Fibroblast of upper back skin (primary cell): ENCODE results near the gene MICU2.
A peak's percentile ranks its signal among the peaks of the same experiment; 100 is the strongest.

Source experiments
- DNase-seq: peaks from one replicate; pipeline ENCODE4 v3.0.0-alpha.2; 2013

The MICU2 gene

DNA sequence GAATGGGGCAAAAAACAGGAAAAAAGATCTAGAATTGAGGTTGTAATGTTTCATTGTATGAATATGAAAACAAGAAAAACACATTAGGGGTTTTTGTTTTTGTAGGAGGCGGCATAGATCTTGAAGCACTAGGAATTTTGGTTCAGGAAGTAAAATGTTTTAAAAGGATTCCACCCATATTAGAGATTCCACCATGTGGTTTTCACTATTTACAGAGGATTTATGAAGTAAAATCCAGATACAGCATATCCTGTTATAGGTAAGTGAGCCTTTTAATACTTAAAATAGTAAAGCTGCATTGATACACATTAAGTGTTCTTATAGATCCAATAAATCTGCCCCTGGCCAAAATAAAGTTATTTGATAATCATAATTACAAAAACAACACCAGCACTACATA is 61.4 kb downstream of the MICU2 start:
- peak; percentile 18 for DNase-seq

DNA sequence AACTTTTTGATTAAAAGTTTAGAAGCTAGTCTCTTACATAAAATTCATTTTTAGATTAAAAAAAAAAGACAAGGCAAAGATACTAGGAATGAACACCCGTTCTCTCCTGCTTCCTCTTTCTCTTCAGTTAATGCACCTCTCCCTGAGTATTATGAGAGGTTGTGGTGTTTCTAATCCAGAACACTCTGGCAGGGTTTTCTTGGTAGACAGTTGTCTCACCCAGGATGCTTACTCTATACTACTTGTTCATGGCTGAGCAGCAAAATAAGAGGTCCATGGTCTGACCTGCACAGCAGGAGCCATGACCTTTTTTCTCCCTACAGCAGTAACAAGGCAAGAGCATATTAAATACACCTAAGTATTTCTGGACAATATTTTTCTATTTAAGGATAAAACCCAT is 62.0 kb downstream of the MICU2 start:
- no peak for DNase-seq

DNA sequence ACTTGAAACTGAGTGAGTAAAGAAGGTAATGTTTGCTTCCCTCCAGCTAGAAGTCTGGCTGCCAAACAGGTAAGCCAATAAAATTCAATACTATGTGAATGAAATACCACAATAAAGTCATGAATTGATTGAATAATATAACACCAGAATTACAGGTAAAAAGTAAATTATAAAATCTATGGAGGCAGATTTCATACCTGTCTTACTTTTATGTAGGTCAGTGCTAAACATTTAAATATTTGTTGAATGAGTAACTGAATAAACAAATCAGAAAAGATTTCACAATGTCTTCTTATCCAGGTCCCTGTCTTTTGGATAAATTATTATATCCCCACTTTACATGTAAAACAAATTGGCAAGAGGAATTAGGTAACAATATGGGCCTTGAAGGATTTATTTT is 62.7 kb downstream of the MICU2 start:
- no peak for DNase-seq

DNA sequence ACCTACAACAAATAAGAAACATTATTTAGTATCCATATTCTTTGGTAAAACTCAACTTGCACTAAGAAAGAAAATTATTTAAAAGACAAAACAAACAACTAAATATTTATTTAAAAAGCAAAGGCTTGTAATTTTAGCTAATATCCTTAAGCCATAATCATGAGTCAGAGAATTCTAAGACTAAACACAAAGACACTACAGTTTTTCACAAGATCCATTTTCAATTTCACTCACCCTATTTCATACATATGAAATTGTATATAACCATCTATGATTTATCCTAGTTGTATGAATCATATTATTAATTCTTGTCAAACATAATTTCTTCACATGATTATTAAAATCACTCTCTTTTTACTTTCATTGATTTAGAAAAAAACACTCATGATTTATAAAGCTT is 64.3 kb downstream of the MICU2 start:
- no peak for DNase-seq

DNA sequence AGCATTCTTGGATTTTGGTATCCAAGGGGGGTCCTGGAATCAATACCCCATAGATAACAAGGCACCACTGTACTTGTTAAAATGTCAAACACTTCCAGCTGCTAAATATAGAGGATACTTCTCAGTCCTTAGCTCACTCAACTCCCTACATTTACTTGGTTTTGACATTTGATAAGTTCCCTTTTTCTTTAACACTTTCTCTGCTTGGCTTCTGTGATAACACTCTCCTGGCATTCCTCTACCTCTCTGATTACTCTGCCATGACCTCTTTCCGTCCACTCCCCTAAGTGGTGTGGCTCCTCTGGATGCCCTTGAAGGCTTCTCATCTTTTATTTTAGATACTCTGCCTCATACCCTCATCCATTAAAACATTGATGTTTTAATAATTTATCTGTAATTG is 65.2 kb downstream of the MICU2 start:
- DNase-seq, result no peak

DNA sequence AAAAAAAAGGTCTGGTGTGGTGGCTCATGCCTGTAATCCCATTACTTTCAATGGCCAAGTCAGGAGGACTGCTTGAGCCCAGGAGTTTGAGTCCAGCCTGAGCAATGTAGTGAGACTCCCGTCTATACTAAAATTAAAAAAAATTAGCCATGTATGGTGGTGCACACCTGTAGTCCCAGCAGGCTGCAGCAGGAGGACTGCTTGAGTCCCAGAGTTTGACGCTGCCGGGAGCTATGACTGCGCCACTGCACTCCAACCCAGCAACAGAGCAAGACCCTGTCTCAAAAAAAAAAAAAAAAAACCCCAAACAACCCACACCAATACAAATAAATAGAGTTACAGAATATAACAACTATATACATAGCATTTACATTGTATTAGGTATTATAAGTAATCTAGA is 65.7 kb downstream of the MICU2 start:
- DNase-seq, result no peak

DNA sequence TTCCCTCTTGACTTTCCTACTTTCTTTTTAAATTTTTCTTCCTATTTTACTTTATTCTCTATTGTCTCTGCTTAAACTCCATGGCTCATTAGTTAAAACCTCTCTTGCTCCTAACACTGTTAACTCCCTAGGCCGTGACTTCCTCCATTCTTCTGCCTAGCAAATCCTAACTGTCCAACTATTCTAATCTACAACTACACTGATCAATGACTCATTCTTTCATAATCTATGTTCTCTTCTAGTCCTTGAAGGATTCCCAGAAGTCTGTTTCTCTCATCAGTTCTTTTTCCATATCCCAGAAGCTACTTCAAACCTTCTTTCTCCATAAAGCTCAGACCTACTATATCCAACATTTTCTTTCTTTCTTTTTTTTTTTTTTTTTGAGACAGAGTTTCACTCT is 66.9 kb downstream of the MICU2 start:
- DNase-seq, result no peak

DNA sequence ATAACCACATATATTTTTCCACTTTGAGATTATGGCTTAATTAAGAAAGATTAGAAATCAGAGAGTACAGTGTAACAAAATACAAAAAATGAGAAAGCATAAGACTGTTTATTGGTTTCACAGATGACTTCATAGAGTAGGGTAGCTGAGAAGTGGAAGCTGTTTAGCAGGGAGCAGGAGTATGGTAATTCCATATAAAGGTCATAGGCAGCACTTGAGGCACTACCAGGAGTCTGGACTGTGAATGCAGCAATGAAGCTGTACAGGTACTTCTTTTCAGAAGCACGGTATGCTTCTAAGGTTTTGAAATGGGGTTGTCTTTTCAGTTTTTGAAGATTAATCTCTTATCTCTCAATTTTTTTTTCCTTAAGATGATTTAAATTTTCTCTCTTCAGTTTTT is 69.2 kb downstream of the MICU2 start:
- no peak for DNase-seq

DNA sequence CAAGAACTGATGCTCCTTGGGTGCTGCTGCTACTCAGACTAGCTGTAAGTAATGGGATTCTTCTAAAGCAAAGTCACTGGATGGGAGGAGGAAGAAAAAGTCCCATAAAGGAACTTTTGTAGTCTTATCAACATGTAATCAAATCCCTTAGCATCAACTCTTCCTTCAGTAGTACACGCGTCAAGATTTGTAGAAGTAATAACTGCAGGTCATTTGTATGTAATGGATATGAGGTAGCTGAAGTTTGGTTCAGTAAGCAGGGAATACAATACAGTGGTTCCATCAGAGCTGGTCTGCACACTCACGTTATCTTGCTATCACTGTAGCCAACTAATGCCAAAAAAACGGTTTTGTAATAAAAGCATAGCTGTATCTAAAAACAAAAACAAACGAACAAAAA is 72.5 kb downstream of the MICU2 start:
- no peak for DNase-seq

DNA sequence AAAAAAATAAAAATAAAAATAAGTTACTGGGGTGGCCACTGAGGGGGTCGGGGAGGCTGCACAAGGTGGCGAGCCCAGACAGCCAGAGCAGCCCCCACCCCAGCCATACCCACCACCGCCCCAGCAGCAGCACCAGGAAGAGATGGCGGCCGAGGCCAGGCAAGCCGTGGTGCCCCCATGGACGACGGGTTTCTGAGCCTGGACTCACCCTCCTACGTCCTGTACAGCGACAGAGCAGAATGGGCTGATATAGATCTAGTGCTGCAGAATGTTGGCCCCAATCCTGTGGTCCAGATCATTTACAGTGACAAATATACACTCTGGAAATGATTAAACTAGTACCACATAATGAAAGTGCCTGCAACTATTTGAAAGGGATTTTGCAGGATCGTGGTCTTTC is 73.3 kb downstream of the MICU2 start:
- no peak for DNase-seq

DNA sequence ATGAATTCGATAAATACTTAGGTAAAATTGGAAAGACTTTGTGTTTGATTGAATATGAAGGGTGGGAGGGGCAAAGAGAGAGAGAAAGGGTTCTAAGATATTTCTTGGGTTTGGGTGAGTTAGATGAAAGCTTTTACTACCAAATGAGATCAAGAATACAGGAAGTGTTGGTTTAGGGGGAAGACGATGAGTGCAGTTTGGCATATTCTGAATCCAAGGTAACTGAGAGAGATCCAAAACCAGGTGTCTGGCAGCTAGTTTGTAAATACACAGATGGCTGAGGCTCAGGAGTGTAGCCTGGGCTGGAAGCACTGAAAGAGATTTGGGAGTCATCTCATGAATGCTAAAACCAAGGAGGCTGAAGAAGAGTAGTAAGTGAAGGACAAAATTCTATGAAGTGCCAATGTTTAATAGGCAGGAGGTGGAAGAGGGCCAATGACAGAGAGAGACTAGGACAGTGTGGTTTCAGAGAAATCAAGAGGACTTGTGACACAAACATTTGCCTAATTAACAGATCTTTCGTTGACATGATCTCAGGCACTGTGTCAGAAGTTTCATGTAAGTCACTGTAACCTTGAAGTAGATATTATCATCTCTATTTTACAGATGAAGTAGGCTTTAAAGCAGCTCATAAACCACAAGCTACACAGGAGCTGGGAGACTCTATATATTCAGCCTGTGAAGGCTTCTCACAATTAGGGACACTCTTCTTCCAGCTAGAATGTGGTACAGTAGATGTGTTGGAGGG is 74.7 kb downstream of the MICU2 start:
- DNase-seq, result no peak

DNA sequence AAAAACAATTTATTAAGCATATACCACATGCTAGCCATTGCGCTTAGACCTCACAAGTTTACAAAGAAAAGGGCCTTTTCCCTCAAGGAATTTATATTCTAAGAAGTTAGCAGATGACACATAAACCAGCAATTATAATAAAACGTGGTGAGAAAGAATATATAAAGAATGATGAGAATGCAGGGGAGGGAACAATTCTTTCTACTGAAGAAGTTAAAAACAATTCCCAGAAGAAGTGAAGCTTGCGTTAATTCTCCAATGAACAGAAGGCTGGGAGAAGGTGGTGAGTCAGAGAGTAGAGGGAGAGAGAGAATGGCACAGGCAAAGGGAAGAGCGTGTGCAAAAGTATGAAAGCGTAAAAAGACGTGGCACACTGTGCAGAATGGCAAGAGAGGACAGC is 75.4 kb downstream of the MICU2 start:
- DNase-seq, result peak; percentile 84

DNA sequence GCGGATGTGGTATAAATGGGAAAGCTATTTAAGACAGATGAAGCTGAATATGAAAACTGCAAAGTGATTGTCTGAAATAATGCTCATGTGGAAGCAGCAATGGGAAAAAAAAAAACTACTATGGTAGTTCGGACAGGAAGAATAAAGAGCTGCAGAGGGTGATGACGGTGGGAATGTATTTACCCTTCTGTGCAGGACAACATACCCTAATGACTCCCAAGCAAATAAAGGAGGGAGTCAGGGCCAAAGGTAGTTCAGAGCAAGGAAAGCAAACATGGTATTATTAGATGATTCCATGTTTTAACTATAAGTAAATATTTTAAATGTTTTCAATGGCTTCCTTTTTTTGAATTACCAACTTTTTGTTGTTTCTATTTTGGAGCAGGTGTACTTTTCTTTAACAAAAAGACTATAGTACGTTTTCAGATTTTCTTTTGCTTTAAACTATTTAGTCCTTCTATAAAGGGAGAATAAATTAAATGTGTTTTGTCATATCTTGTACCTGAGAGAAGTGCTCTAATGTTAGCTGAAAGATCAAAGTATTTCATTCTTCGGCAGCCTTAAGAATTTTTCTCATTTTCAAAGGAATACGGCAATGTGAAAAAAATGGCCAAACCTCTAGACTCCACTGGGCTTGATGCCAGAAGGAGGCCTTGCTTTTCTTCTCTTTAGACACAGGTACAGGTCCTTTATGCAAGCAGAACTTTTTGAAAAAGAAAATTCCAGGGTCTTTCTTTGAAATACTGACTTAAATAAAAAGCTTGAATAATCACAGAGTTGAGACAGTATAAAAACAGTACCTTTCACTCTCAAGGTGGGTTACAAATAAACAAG is 77.0 kb downstream of the MICU2 start:
- no peak for DNase-seq

DNA sequence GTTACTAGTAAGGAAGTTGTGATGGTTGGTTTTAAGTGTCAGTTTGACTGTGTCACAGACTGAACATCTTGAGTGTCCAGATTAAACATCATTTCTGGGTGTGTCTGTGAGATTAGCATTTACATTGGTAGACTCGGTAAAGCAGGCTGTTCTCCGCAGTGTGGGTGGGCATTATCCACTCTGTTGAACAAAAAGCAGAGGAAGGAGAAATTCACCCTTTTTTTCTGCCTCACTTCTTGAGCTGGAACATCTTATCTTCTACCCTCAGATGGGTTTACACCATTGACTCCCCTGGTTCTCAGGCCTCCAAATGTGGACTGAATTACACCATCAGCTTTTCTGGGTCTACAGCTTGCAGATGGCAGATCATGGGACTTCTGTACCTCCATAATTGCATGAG is 81.1 kb downstream of the MICU2 start:
- DNase-seq, result no peak

DNA sequence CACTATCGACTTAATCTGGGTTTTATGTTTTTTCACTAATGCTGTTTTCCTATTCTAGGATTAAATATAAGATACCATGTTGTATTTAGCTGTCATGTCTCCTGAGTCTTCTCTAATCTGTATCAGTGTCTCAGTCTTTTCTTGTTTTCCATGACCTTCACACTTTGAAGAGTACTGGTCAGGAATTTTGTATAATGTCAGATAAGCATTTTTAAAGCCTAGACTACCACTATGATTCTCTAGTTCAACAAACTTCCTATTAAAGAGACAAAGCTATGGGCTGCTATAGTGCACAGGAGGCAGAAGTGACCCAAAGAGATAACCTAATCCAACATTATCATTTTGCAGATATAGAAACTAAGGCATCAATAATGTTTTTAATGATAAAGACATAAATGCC is 81.8 kb downstream of the MICU2 start:
- DNase-seq, result no peak

DNA sequence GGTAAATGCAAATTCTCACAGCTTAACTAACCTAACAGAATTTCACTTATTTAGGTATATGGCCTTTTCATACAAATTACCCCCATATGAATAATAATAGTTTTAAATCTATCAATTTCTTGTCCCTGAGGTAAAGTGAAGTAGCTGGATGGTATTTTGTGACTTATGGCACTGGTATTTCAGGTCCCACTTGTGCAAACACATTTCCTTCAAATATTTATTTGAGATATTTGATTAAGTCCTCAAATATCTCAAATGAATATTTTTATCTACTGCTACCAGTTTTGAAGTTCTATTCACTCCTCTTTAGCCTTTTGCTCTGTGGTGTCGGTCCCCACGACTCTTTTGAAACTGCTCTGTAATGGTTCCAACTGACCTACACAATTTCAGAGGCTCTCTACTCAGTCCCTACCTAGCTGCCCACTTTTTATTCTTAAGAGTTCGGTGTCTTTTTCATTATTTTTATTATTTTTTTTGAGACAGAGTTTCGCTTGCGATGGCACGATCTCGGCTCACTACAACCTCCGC is 85.3 kb downstream of the MICU2 start:
- DNase-seq, result no peak

DNA sequence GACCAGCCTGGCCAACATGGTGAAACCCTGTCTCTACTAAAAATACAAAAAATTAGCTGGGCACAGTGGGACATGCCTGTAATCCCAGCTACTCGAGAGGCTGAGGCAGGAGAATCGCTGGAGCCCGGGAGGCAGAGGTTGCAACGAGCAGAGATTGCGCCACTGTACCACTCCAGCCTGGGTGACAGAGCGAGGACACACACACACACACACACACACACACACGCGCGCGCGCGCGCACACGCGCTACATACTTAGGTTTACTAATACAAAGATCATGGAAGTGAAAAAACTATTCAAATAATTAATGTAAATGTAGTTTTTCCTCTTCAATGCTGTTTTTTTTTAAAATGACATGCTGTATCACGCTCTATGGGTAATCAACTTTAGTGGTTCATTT is 86.4 kb downstream of the MICU2 start:
- no peak for DNase-seq

DNA sequence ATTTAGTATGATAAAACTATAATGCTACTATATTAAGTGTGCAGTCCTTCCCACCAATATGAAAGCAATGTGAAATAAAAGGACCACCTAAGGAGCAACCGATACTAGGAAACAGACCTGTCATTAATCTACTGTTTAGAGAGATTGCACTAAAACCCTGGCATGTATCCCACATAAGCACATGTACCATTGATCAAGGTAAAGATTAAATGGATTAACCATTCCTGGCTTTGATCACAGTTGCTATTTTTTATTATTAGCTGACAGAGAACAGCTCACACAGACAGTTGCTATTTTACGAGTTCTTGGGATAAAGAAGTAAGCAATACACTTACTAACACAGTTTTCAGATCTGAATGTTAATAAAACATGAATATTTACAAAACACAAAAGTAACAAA is 87.2 kb downstream of the MICU2 start:
- DNase-seq, result no peak

DNA sequence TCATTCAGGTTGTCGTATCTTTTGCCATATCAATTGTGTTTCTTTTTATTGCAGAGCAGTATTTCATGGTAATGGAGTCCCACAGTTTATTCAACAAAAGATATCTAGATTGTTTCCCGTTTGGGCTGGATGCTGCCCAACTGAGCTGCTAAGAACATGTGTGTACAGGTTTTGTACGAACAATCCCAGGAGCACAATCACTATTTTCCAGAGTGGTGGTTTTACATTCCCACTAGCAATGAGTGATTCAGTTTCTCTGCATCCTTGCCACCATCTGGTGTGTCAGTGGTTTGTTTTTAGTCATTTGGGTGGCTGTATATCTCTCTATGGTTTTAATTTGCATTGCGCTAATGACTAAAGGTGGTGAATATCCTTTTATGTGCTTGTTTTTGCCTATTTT is 92.1 kb downstream of the MICU2 start:
- DNase-seq, result peak; percentile 72

DNA sequence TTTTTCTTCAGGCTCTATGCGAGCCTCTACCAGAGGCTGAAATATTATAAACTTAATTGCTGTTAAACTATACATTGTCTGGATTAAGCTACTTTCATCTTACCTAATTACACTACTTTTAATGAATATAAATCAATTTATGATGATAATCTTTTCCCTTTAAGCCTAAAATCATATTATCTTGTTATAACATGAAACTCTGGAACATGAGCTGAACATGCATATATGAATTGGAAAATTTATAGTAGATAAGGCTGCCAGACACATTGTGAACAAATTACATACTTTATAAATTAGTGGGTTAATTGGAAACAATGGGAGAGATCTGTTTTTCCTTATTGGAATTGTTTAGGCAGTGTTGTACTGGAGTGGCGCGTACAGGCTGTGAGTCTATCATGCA is 99.6 kb downstream of the MICU2 start:
- no peak for DNase-seq

DNA sequence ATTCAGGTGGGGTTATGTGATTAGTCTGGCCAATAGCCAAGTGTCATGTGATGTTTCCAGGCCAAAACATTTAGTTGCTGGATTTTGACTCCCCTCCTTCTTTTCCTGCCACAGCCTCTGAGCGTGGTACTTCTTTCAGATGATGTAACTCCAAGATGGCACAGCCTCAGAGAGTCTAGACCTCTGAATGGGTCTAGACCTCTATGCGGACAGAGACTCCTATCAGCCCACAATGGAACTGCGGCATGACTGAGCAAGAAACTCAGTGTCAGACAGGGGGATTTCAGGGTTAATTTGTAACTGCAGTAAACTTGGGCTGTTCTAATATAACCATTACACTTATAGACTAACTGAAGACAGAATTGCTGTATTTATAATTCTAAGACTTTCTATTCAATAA is 102.3 kb downstream of the MICU2 start:
- no peak for DNase-seq

DNA sequence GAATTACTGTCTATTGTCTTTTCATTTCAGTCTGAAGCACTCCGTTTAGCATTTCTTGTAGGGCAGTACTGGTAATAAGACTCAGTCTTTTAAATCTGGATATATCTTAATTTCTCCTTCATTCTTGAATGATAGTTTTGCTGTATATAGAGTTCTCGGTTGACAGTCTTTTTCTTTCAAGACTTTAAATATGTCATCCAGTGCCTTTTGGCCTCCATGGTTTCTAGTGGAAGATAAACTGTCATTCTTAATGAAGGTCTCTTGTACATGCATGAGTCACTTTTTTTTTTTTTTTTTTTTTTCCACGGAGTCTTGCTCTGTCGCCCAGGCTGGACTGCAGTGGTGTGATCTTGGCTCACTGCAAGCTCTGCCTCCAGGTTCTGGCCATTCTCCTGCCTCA is 117.6 kb downstream of the MICU2 start:
- no peak for DNase-seq

DNA sequence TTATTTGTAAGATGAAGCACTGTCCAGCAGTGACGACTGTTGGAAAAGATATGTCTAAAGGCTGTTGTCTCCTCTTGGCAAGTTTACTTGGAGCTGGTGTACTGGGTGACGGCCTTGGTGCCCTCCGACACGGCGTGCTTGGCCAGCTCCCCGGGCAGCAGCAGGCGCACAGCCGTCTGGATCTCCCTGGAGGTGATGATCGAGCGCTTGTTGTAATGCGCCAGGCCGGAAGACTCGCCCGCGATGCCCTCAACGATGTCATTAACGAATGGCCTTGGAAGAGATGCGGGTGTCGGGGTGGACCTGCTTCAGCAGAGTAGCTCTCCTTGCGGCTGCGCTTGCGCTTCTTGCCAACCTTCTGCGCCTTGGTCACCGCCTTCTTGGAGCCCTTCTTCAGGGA is 120.2 kb downstream of the MICU2 start:
- DNase-seq, result no peak

DNA sequence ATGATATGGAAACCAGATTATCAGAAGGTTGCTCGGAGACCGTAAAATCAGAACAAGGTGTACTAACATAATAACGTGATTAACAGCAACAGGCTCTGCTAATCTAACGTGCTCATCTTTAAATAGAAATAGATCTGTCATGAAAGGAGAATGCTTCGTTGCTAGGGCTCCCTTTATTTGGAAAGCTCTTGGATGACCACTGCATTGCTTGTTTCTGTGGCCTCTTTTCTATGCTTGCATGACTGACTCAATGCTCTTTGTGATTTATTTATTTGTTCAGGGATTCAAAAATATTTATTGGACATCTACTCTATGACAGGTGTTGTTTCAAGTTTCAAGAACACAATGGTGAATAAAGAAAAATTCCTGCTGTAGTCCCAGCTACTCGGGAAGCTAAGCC is 122.6 kb downstream of the MICU2 start:
- peak; percentile 2 for DNase-seq
